Measurements from ENCODE around the gene CHD5.
"Not testable (repeated sequence)": the region's sequence is repeated elsewhere in the genome, so short reads cannot be mapped to it uniquely, and the experiment has no call there.

CHD5 gene

DNA sequence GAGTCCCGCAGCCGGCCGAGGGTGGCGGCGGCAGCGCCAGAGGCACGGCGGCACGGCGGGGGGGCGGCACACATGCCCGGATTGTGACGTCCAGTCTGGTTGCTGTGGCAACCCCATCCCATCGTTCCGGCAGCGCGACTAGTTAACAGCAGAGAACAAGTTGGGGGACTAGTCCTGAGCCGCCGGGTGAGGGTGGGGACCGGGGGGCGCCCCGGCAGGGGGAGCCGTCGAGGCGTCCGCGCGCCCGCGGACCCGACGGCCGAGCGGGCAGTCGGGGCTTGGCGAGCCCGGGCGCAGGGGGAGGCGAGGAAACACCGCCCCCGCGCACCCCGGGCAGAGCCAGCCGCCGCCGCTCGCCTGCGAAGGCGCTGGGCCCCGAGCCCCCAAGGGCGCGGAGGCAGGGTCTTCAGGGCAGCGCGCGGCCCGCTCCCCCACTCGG, at the start of gene CHD5:
CHD5 (minus strand) TSS at position 54 of the 439 bp plus-strand sequence. CDS start 298 bp downstream, outside the sequence.
- DNase-seq (ENCODE audit: low spot score): peak; percentile 70

DNA sequence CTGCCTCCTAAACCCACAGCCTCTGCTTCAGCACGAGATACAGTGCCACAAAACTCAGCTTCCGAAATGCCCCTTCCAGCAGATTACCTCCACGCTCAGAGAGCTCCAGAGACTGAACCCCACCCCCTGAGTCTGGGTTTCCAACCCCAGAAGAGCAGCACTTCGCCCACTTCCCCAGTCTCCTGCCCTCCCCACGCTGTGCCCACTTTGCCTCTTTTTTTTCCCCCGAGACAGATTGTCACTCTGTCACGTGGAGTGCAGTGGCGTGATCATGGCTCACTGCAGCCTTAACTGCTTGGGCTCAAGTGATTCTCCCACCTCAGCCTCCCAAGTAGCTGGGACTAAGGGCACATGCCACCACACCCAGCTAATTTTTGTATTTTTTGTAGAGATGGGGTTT, 45.5 kb upstream of the CHD5 start:
- DNase-seq (ENCODE audit: low spot score): no peak

DNA sequence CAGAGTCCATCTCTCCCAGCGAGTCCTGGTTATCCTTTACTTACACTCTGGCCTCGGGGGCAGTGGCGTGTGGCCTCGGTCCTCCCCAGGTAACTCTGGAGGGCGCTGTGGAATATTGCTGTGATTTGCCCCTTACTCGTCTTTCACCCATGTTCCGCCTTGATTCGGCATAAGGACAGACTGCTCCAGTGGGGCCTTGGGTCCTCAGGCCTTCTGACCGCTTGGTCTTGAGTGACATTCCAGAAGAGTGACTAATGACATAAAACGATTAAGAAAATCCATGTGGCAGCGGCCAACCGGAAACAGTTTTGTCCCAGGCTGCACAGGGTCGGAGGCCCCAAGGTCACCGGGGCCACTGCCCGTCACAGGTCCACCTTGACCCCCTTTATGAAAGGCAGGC, 44.6 kb upstream of the CHD5 start:
- no peak for DNase-seq (ENCODE audit: low spot score)

GRCh38 chr1:6223617-6224016, 43.5 kb upstream of the CHD5 start:
- no peak for DNase-seq (ENCODE audit: low spot score)

- no peak for DNase-seq (ENCODE audit: low spot score)
Observed at GRCh38 chr1:6222636-6223035, 42.5 kb upstream of the CHD5 start.

GRCh38 chr1:6221210-6221784, 41.2 kb upstream of the CHD5 start:
- DNase-seq (ENCODE audit: low spot score): peak; percentile 10

DNA sequence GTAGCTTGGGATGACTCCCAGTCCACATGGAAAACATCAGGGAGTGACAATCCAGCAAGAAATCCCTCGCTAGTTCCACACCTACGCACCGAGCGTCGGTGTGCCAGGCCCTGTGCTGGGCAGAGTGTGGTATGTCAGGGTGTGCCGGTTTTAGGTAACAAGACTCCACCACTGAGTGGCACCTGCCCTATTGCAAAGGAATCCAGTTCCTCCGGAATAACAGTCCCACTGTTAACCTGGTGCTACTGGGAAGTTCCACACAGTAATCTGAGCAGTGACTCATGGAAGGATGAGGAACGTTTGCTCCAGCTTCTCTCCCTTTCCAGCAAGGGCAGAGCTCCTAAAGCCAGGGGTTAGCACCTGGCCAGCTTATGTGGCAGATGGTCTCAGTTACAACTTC, 40.1 kb upstream of the CHD5 start:
- DNase-seq (ENCODE audit: low spot score): peak; percentile 32

- not testable (repeated sequence) for DNase-seq (ENCODE audit: low spot score)
Observed at GRCh38 chr1:6219641-6220040, 39.5 kb upstream of the CHD5 start.

DNA sequence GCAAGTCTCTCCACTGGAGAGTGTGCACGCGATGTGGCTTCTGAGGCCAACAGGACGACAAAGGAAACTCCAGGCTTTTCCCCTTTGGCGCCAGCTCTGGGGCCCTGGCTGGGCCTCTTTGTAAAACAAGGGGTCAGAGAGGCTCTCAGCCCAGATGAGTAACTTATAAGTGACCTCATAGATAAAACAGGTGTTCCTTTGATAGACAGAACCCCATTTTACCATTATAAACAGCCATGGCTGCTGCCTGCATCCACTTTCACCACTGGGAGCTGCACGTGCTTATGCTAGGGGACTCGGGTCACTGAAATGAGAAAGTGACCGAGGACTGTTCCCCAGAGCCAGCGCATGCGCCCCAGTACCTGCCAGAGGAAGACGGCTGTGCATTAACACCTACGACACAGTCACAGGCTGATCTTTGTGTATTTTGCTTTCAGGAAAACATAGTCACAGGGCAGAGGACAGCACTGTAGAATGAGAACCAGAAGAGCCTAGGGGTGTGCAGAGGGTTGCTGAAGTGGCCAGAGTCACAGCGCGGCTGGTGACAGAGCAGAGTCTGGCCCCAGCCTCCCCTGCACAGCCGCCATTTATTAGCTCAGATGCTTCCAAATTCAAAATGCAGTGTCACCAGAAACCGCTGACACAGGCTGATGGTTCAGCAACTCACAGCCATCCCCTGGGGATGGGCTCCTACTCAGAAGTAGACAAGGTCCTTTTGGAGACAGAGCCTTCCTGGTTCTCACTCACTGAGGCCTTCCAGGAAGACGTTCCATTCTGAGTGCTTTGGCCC, 38.4 kb upstream of the CHD5 start:
- DNase-seq (ENCODE audit: low spot score): peak; percentile 17

DNA sequence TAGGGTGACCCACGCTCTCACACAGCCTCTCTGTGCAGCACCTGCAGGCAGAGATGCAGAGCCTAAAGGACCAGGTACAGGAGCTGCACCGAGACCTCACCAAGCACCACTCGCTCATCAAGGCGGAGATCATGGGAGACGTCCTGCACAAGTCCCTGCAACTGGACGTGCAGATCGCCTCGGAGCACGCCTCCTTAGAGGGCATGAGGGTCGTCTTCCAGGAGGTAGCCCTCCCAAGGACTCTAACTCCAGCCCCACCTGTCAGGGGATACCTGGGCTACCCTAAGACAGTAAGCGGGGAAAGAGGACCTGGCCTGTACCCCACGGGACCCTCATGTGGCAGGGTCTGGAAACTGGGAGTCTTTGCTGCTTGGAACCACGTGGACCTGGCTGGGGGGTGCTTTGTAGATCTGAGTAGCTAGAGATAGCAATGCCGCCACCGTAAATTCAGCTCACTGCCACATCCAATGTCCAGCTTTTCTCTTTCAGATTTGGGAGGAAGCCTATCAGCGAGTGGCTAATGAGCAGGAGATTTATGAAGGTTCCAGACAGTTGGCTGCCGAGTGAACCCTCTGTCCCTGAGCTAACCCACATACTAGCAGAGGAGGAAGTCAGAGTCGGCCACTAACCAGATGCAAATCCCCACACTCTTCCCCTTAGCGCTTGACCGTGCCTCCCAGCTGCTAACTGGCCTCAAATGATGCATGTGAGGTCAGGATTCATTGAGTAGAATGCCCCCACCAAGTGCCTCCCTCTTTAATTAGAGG, 32.3 kb upstream of the CHD5 start:
- no peak for DNase-seq (ENCODE audit: low spot score)

DNA sequence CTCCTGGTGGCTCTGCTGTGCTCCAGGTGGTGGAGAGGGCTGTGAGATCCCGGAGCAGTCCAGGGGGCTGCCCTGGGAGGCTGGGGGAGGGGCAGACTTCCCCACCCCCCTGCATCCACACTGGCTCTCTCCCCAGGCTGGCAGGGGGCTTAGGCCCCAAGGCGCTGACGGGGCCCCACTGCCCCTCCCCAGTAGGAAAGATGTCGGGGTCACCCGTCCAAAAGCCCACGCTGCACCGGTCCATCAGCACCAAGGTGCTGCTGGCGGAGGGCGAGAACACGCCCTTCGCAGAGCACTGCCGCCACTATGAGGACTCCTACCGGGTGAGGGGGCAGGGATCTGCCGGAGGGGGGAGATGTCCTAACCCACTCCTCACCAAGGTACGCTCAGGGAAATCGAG, 31.6 kb upstream of the CHD5 start:
- no peak for DNase-seq (ENCODE audit: low spot score)

GRCh38 chr1:6210591-6211355, 30.7 kb upstream of the CHD5 start:
- DNase-seq (ENCODE audit: low spot score): no peak

- DNase-seq (ENCODE audit: low spot score): peak; percentile 75
Observed at GRCh38 chr1:6209661-6210580, 29.8 kb upstream of the CHD5 start.

DNA sequence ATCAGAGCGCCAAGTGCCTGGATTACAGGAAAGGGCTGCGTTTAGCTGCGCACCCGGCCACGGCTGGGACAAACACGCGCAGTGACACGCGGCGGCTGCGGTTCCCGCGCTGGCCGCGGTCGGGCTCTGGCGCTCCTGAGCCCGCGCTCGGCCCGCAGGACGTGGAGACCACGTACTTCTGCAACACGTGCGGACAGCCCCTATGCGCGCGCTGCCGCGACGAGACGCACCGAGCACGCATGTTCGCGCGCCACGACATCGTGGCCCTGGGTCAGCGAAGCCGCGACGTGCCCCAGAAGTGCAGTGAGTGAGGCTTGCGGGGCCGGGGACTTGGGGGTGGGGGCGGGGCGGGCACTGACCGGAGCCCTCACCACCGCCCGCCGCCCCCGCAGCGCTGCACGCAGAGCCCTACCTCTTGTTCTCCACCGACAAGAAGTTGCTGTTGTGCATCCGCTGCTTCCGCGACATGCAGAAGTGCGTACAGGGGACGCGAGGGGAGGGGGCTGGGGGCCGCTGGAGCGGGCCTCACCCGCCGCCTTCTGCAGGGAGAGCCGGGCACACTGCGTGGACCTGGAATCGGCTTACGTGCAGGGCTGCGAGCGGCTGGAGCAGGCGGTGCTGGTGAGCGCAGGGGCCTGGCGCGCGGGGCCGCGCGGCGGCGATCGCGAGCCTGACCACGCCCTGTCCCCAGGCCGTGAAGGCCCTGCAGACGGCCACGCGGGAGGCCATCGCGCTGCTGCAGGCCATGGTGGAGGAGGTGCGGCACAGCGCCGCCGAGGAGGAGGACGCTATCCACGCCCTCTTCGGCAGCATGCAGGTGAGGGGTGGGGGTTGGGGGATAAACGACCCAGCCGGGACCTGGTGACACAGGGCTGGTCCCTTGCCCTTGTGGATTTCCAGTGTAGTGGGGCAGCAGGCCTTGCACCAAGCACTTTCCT, 28.9 kb upstream of the CHD5 start:
- peak; percentile 86 for DNase-seq (ENCODE audit: low spot score)

- DNase-seq (ENCODE audit: low spot score): no peak
Observed at GRCh38 chr1:6207921-6208320, 27.8 kb upstream of the CHD5 start.

DNA sequence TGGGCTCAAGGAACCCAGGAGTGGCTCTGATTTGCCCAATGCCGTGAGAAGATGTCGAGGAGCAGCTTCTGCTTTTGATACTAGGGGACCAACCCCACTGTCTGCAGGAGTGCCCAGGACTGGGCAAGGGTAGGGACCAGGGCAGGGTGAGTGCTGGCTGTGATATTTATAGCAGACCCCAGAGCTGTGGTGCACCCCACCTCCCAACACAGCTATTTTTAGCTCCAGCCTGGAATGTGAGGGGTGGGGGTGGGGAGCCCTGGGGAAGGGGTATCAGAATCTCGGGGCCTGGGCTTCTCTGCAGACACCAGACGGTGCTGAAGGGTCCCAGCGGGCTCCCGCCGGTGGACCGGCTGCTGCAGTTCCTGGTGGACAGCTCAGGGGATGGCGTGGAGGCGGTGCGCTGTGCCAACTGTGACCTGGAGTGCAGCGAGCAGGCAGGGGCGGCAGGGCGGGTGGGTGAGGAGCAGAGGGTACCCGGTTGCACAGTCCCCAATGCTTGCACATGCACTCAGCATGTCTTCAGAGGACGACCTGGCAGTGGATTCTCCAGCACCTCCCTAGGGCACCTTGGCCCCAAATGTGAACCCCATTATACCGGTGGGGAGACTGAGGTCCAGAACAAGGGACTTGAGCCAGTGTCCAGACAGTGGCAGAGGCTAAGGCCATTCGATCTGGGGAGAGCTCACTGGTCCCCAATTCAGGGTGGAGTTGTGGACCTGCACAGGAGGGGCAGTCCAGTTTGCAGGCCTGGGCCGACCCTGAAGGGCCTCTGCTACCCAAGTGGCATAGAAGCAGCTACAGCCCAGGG, 27.2 kb upstream of the CHD5 start:
- no peak for DNase-seq (ENCODE audit: low spot score)

DNA sequence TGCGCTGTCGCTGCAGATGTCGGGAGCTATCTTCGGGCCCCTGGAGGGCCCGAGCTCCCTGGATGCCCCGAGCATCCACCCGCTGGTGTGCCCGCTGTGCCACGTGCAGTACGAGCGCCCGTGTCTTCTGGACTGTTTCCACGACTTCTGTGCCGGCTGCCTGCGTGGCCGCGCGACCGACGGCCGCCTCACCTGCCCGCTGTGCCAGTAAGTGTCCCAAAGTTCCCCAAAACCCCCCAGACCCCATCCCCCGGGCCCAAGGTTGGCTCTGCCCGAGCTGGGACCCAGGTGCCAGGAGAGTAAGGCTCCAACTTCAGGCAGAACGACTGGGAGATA, 26.4 kb upstream of the CHD5 start:
- no peak for DNase-seq (ENCODE audit: low spot score)

DNA sequence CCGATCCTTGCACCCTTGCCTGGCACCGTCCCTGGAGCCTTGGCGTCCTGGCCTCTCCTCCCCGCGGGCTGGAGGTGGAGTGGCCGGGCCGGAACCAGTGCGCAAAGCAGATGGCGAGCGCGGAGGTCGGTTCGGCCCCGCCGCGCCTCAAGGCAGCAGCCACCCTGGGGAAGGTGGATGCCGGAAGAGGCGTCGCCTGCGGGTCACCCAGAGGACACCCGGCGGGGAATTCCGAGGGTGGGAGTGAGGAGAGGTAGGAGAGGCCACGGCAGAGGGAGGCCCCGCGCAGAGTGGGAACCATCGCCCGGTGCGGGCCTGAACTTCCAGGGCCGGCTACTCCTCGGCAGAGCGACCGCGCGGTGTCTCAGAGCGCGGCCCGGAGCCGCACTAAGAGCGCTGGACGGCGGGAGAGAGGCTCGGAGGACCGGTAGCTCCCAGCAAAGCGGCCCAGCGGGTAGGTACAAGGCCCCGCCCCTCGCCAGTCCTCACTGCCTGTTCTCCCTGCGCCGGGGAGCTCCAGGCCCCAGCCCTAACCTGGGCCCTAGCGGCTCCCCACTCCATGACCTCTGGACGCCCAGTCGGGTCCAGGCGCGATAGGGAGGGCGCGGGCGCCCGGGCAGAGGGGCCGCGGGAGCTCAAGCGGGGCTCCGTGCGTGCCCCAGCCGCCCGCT, 25.9 kb upstream of the CHD5 start, which contains the start of gene RNF207:
RNF207 (plus strand) TSS at position 271 of the 671 bp plus-strand sequence. CDS start 417 bp downstream, outside the sequence.
- no peak for DNase-seq (ENCODE audit: low spot score)

- no peak for DNase-seq (ENCODE audit: low spot score)
Observed at GRCh38 chr1:6202256-6202655, 22.1 kb upstream of the CHD5 start.

Measured in D341Med (cell line).